Bronchial epithelial cell (primary cell): ENCODE results near the gene CDKN2B. TPM values are rescaled to one million over a fixed set of nuclear protein-coding genes. Genes with fewer than 3 reads are reported as not detected.

Experiments
- DNase-seq: peaks from one replicate; pipeline ENCODE4 v3.0.0-alpha.2; 2010; ENCODE audit warnings: low read depth
- FAIRE-seq: peaks from 2 replicates; lab custom pipeline; 2011; peaks lifted over from hg19 to GRCh38; lab: Jason Lieb, UNC
- H3K27me3 ChIP-seq: 2 replicates; pipeline ENCODE4 v1.5.1; 2011; ENCODE audit warnings: low read length; ENCODE audit not compliant: control insufficient read depth, insufficient read depth
- H3K36me3 ChIP-seq: 2 replicates; pipeline ENCODE4 v1.5.1; 2011; ENCODE audit warnings: low read length; ENCODE audit not compliant: control insufficient read depth, insufficient read depth
- H3K4me3 ChIP-seq: 2 replicates; pipeline ENCODE4 v1.5.1; 2011; ENCODE audit warnings: mild to moderate bottlenecking, low read depth, low read length, control low read depth
- CTCF ChIP-seq: IDR thresholded peaks from 2 replicates; pipeline ENCODE4 v1.5.1; 2011; ENCODE audit warnings: mild to moderate bottlenecking, moderate library complexity, low read length, control low read depth, inconsistent platforms; ENCODE audit not compliant: insufficient read depth, severe bottlenecking
- total RNA-seq: library from RNA; depleted of rRNA; stranded (reverse); fragments of >200 nt; gene quantifications from 2 replicates; pipeline ENCODE4 v1.2.1, GENCODE V29; 2014

Gene CDKN2B
- total RNA-seq, 1 donor from 2014 or later, result 29.2 TPM

GRCh38 chr9:22026696-22027095, 17.6 kb upstream of the CDKN2B start:
- no peaks in the 10 kb centered on the region for H3K27me3 ChIP-seq
- no peak for DNase-seq
- no peaks in the 10 kb centered on the region for H3K36me3 ChIP-seq
- FAIRE-seq, result no peak
- TF ChIP-seq CTCF, result no peak
- H3K4me3 ChIP-seq, result no peak overlapping the region

GRCh38 chr9:22022396-22022795, 13.3 kb upstream of the CDKN2B start:
- FAIRE-seq, result no peak
- no peaks in the 10 kb centered on the region for H3K36me3 ChIP-seq
- no peak for DNase-seq
- no peaks in the 10 kb centered on the region for H3K27me3 ChIP-seq
- H3K4me3 ChIP-seq, result no peak overlapping the region
- TF ChIP-seq CTCF, result no peak

- FAIRE-seq (no peak), DNase-seq (no peak)
- H3K36me3 ChIP-seq, result no peaks in the 10 kb centered on the region
- TF ChIP-seq CTCF, result no peak
- H3K4me3 ChIP-seq, result no peak overlapping the region
- no peaks in the 10 kb centered on the region for H3K27me3 ChIP-seq
Observed at GRCh38 chr9:22010866-22011625, 1.9 kb upstream of the CDKN2B start.

- FAIRE-seq, result no peak
- H3K4me3 ChIP-seq, result peak overlapping the region; percentile 97
- TF ChIP-seq CTCF, result no peak
- no peak for DNase-seq
- H3K27me3 ChIP-seq, result no peaks in the 10 kb centered on the region
- H3K36me3 ChIP-seq, result peaks cover 3% of the 10 kb centered on the region
Observed at GRCh38 chr9:22009506-22009867, 382 bp upstream of the CDKN2B start.

- DNase-seq, result no peak
- Histone ChIP-seq H3K36me3 (peaks cover 3% of the 10 kb centered on the region), H3K4me3 (peak overlapping the region; percentile 97), H3K27me3 (no peaks in the 10 kb centered on the region)
- no peak for FAIRE-seq
- TF ChIP-seq CTCF, result no peak
Observed at GRCh38 chr9:22008384-22008716, 755 bp downstream of the CDKN2B start.
